CD14-positive monocyte (primary cell): ENCODE data around the gene DNAL1. TPM values are rescaled to one million over a fixed set of nuclear protein-coding genes. Genes with fewer than 3 reads are reported as not detected.

Experiments used
- DNase-seq, 3 donors: peaks; one replicate each; pipeline ENCODE4 v3.0.0-alpha.2; 2011 to 2022
- H2AFZ ChIP-seq: 2 replicates; pipeline ENCODE4 v1.6.0; 2012; ENCODE audit warnings: mild to moderate bottlenecking, low read depth, low read length, inconsistent platforms; ENCODE audit not compliant: insufficient read depth, poor library complexity, severe bottlenecking
- H3K27ac ChIP-seq, 2 donors: 1 replicate in 1 of 2; 2 replicates in 1 of 2; pipeline ENCODE4 v1.5.1; 2012 to 2013; ENCODE audit warnings: low read length in 2 of 2, control low read depth in 1 of 2, inconsistent platforms in 1 of 2, low read depth in 1 of 2, mild to moderate bottlenecking in 1 of 2
- H3K27me3 ChIP-seq, 2 donors: one replicate each; pipeline versions ENCODE4 v1.6.0 to v1.6.1; 2011 to 2013; ENCODE audit warnings: low read length in 2 of 2; ENCODE audit not compliant: control insufficient read depth in 2 of 2, insufficient read depth in 2 of 2
- H3K36me3 ChIP-seq, 2 donors: replicated peaks in 1 of 2; 1 replicate in 1 of 2; 2 replicates in 1 of 2; pipeline versions ENCODE4 v1.5.1 to v1.6.1; 2012 to 2013; ENCODE audit warnings: low read length in 2 of 2, control low read depth in 1 of 2, inconsistent platforms in 1 of 2, mild to moderate bottlenecking in 1 of 2; ENCODE audit not compliant: insufficient read depth in 2 of 2, control insufficient read depth in 1 of 2
- H3K4me1 ChIP-seq, 2 donors: 1 replicate in 1 of 2; 2 replicates in 1 of 2; pipeline versions ENCODE4 v1.5.1 to v1.6.1; 2012 to 2013; ENCODE audit warnings: low read length in 2 of 2, control low read depth in 1 of 2, inconsistent platforms in 1 of 2, mild to moderate bottlenecking in 1 of 2, moderate library complexity in 1 of 2; ENCODE audit not compliant: insufficient read depth in 2 of 2, control insufficient read depth in 1 of 2
- H3K4me2 ChIP-seq: replicated peaks from 2 replicates; pipeline ENCODE3; 2012; ENCODE audit warnings: low read length, moderate library complexity, mild to moderate bottlenecking; ENCODE audit not compliant: poor library complexity, severe bottlenecking; ENCODE audit errors: extremely low read depth
- H3K4me3 ChIP-seq, 3 experiments: fragments of 200-600 bp in 1 of 3; sonication (generic) in 1 of 3; replicated peaks in 1 of 3; 1 replicate in 2 of 3; 2 replicates in 1 of 3; pipeline ENCODE4 v1.5.1; 2011 to 2013; ENCODE audit warnings: low read length in 3 of 3, mild to moderate bottlenecking in 3 of 3, control low read depth in 2 of 3, low read depth in 2 of 3, inconsistent platforms in 1 of 3, moderate library complexity in 1 of 3
- H3K79me2 ChIP-seq: 2 replicates; pipeline ENCODE4 v1.6.0; 2012; ENCODE audit warnings: mild to moderate bottlenecking, control low read depth, inconsistent platforms, low read length, moderate library complexity; ENCODE audit not compliant: insufficient read depth
- H3K9ac ChIP-seq: 2 replicates; pipeline ENCODE4 v1.6.0; 2017; ENCODE audit warnings: low read length, mild to moderate bottlenecking; ENCODE audit not compliant: insufficient read depth, poor library complexity, severe bottlenecking
- H3K9me3 ChIP-seq, 2 donors: replicated peaks in 1 of 2; 1 replicate in 1 of 2; 2 replicates in 1 of 2; pipeline versions ENCODE4 v1.5.1 to v1.6.1; 2012 to 2013; ENCODE audit warnings: low read length in 2 of 2, control low read depth in 1 of 2; ENCODE audit not compliant: control insufficient read depth in 1 of 2, insufficient read depth in 1 of 2
- H4K20me1 ChIP-seq: 2 replicates; pipeline ENCODE4 v1.6.0; 2012; ENCODE audit warnings: mild to moderate bottlenecking, low read length, control low read depth, moderate library complexity; ENCODE audit not compliant: insufficient read depth
- H3K27ac Mint-ChIP-seq, 7 donors: one replicate each; pipeline ENCODE4 v1.8.0; 2020; ENCODE audit warnings: mild to moderate bottlenecking in 7 of 7, mixed read lengths in 7 of 7, moderate library complexity in 6 of 7, inconsistent platforms in 2 of 7
- H3K27me3 Mint-ChIP-seq, 3 donors: one replicate each; pipeline ENCODE4 v1.8.0; 2021 to 2022; ENCODE audit warnings: low read depth in 3 of 3, mild to moderate bottlenecking in 3 of 3, mixed read lengths in 3 of 3, moderate library complexity in 3 of 3, inconsistent platforms in 1 of 3
- H3K36me3 Mint-ChIP-seq, 2 donors: one replicate each; pipeline ENCODE4 v1.8.0; 2020; ENCODE audit warnings: mixed read lengths in 2 of 2, inconsistent platforms in 1 of 2, mild to moderate bottlenecking in 1 of 2
- H3K4me1 Mint-ChIP-seq: one replicate; pipeline ENCODE4 v1.8.0; 2020; ENCODE audit warnings: mild to moderate bottlenecking, mixed read lengths
- H3K4me3 Mint-ChIP-seq, 2 donors: one replicate each; pipeline ENCODE4 v1.8.0; 2020; ENCODE audit warnings: mild to moderate bottlenecking in 2 of 2, mixed read lengths in 2 of 2, moderate library complexity in 1 of 2
- H3K9me3 Mint-ChIP-seq, 7 donors: one replicate each; pipeline ENCODE4 v1.8.0; 2020 to 2022; ENCODE audit warnings: mixed read lengths in 7 of 7, mild to moderate bottlenecking in 6 of 7, moderate library complexity in 6 of 7, inconsistent platforms in 2 of 7
- WGBS: methylation state at CpG from one replicate; pipeline ENCODE4 v1.1.5; 2013; ENCODE audit warnings: missing lambda C conversion rate; ENCODE audit not compliant: insufficient coverage; 5-methylcytosine and 5-hydroxymethylcytosine counted together
- intact Hi-C, 2 donors: fragments of 100-400 bp; cut with micrococcal nuclease; formaldehyde crosslinking; loops; one replicate each; pipeline versions ENCODE4 v1.15.0 to v1.15.1; 2023
- polyA plus RNA-seq, 3 donors: library from polyadenylated mRNA; depleted of rRNA in 1 of 3; unstranded in 2 of 3; stranded (reverse) in 1 of 3; fragments of 300-500 nt in 2 of 3; fragments of >200 nt in 1 of 3; fragmentation: Illumina TruSeq in 2 of 3; gene quantifications; 1 replicate in 2 of 3; 2 replicates in 1 of 3; pipeline ENCODE4 v1.2.3, GENCODE V29; 2012 to 2021
- TF ChIP-seq, protein P1 (sequence below): fragments of 200-600 bp; IDR thresholded peaks from one replicate; pipeline ENCODE4 v1.8.0; 2022; ENCODE audit warnings: antibody characterized with exemption, mild to moderate bottlenecking

The DNAL1 gene
- polyA plus RNA-seq, 3 donors: 0.68 to 3.4 (median 2.0) TPM

GRCh38 chr14:73739899-73740617, 95.3 kb downstream of the DNAL1 start:
- TF ChIP-seq, protein P1, sequence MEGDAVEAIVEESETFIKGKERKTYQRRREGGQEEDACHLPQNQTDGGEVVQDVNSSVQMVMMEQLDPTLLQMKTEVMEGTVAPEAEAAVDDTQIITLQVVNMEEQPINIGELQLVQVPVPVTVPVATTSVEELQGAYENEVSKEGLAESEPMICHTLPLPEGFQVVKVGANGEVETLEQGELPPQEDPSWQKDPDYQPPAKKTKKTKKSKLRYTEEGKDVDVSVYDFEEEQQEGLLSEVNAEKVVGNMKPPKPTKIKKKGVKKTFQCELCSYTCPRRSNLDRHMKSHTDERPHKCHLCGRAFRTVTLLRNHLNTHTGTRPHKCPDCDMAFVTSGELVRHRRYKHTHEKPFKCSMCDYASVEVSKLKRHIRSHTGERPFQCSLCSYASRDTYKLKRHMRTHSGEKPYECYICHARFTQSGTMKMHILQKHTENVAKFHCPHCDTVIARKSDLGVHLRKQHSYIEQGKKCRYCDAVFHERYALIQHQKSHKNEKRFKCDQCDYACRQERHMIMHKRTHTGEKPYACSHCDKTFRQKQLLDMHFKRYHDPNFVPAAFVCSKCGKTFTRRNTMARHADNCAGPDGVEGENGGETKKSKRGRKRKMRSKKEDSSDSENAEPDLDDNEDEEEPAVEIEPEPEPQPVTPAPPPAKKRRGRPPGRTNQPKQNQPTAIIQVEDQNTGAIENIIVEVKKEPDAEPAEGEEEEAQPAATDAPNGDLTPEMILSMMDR: no peak
- Mint-ChIP-seq H3K9me3 (peaks cover 0 to 2% (median 0%) of the 10 kb centered on the region in 7 donors), H3K4me3 (no peak overlapping the region), H3K27me3 (peaks cover 0 to 3% (median 0%) of the 10 kb centered on the region in 3 donors), H3K27ac (peak overlapping the region; percentile 81 to 94 (median 90)), H3K36me3 (peaks cover 34 to 45% of the 10 kb centered on the region in 2 donors), H3K4me1 (peaks cover 59% of the 10 kb centered on the region)
- H2AFZ ChIP-seq: no peak overlapping the region
- H3K4me2 ChIP-seq: peak overlapping the region; percentile 80
- H3K9me3 ChIP-seq: no peaks in the 10 kb centered on the region
- peak overlapping the region; percentile 66 to 93 for H3K27ac ChIP-seq
- H3K27me3 ChIP-seq: no peaks in the 10 kb centered on the region
- intact Hi-C loops: loop anchor here (5.0 kb wide), 2 partner anchors 47 to 87 kb away; no protein-coding TSS in a partner anchor
- peak overlapping the region; percentile 57 for H3K9ac ChIP-seq
- peaks cover 41 to 49% of the 10 kb centered on the region in 2 donors for H3K36me3 ChIP-seq
- peaks cover 54 to 62% of the 10 kb centered on the region in 2 donors for H3K4me1 ChIP-seq
- peak overlapping the region in 1 of 3 experiments; percentile 71 for H3K4me3 ChIP-seq
- peaks cover 87% of the 10 kb centered on the region for H3K79me2 ChIP-seq
- peaks cover 100% of the 10 kb centered on the region for H4K20me1 ChIP-seq
- 90% methylated on average over 11 of the region's 12 CpGs for WGBS
- no peak for DNase-seq

DNA sequence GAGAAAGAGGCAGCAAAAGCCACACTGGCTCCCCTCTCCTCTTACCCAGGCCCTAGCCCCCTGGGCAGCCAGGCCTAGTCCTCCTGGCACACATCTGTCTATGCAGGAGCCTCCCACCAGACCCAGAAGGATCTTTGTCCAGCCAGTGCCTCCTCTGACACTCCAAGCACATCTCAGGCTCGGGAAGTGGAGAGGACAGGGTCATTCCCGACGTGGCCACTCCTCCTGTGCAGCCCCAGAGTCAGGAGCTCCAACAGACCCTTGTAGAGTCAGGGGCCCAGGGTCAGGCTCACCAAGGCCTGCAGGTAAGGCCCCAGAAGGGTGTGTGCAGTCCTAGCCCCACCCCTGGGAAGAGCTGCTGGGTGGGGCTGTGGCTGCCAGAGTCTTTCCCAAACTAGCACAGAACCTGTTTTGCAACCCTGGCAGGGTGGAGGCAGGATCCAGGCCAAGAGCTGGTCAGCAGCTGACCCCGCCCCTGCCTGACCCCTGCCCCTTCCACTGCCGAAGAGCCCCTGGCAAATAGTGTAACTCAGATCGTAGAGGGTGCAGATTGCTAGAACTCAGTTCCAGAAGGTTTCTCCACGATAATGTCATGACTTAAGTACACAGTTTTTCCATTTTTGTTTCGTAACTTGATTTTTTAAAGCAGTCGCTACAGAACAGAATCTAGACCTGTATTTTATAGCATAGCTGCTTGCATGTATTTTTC, 96.0 kb downstream of the DNAL1 start:
- H3K27ac ChIP-seq: peak overlapping the region; percentile 78 to 93
- H4K20me1 ChIP-seq: peaks cover 100% of the 10 kb centered on the region
- DNase-seq: peak in 1 of 3 donors; percentile 12
- H3K4me1 ChIP-seq: peaks cover 62 to 69% of the 10 kb centered on the region in 2 donors
- peaks cover 93% of the 10 kb centered on the region for H3K79me2 ChIP-seq
- peaks cover 30 to 42% of the 10 kb centered on the region in 2 donors for H3K36me3 Mint-ChIP-seq
- intact Hi-C loops: loop anchor here (5.0 kb wide), 2 partner anchors 47 to 87 kb away; no protein-coding TSS in a partner anchor
- H2AFZ ChIP-seq: no peak overlapping the region
- peaks cover 66% of the 10 kb centered on the region for H3K4me1 Mint-ChIP-seq
- H3K4me2 ChIP-seq: peak overlapping the region; percentile 80
- 17% methylated on average over 7 of the region's 9 CpGs for WGBS
- peaks cover 37 to 43% of the 10 kb centered on the region in 2 donors for H3K36me3 ChIP-seq
- H3K9me3 ChIP-seq: no peaks in the 10 kb centered on the region
- H3K27me3 ChIP-seq: no peaks in the 10 kb centered on the region
- TF ChIP-seq, protein P1: no peak
- H3K9ac ChIP-seq: peak overlapping the region; percentile 57
- peak overlapping the region; percentile 63 to 80 for H3K4me3 Mint-ChIP-seq
- peaks cover 0 to 2% (median 0%) of the 10 kb centered on the region in 7 donors for H3K9me3 Mint-ChIP-seq
- peak overlapping the region; percentile 88 to 94 (median 92) for H3K27ac Mint-ChIP-seq
- peaks cover 0 to 3% (median 0%) of the 10 kb centered on the region in 3 donors for H3K27me3 Mint-ChIP-seq
- H3K4me3 ChIP-seq: peak overlapping the region; percentile 24 to 71 (median 26)
